Breast epithelium (tissue), 4 donors: ENCODE results near the gene ARID1B. TPM values are rescaled to one million over a fixed set of nuclear protein-coding genes. Genes with fewer than 3 reads are reported as not detected.

ENCODE experiments used
- DNase-seq, 2 donors: peaks; one replicate each; pipeline ENCODE4 v3.0.0-alpha.2; 2019; ENCODE audit warnings: low spot score in 2 of 2
- H3K27ac ChIP-seq, 2 donors: fragments of 200-600 bp; sonication (generic) in 1 of 2; one replicate each; pipeline ENCODE4 v1.5.1; 2016 to 2019; ENCODE audit warnings: mild to moderate bottlenecking in 1 of 2
- H3K27me3 ChIP-seq, 2 donors: fragments of 200-600 bp; sonication (generic) in 1 of 2; one replicate each; pipeline versions ENCODE4 v1.5.1 to v1.6.0; 2017 to 2019; ENCODE audit warnings: control low read depth in 1 of 2, mild to moderate bottlenecking in 1 of 2
- H3K36me3 ChIP-seq: fragments of 200-600 bp; one replicate; pipeline ENCODE4 v1.5.1; 2019
- H3K4me1 ChIP-seq, 2 donors: fragments of 200-600 bp; sonication (generic); one replicate each; pipeline ENCODE4 v1.5.1; 2016 to 2019; ENCODE audit warnings: control low read depth in 1 of 2
- H3K4me3 ChIP-seq, 3 donors: fragments of 200-600 bp; sonication (generic); 1 replicate in 2 of 3; 2 replicates in 1 of 3; pipeline ENCODE4 v1.5.1; 2016 to 2019; ENCODE audit warnings: mild to moderate bottlenecking in 3 of 3, moderate library complexity in 2 of 3
- H3K9me3 ChIP-seq, 2 donors: fragments of 200-600 bp; sonication (generic) in 1 of 2; one replicate each; pipeline ENCODE4 v1.5.1; 2016 to 2019; ENCODE audit warnings: control low read depth in 1 of 2
- POLR2A ChIP-seq: fragments of 450-650 bp; IDR thresholded peaks from one replicate; pipeline ENCODE4 v1.6.1; 2016; ENCODE audit warnings: antibody characterized with exemption, mild to moderate bottlenecking, moderate library complexity
- POLR2AphosphoS5 ChIP-seq, 3 donors: sonication (generic); formaldehyde crosslinking; IDR thresholded peaks; one replicate each; pipeline ENCODE4 v1.6.1; 2017; ENCODE audit warnings: antibody characterized with exemption in 3 of 3
- intact Hi-C: fragments of 100-400 bp; cut with DNase I; formaldehyde crosslinking; loops from one replicate; pipeline ENCODE4 v1.15.1; 2023; ENCODE audit warnings: low total_unique reads
- total RNA-seq, 3 donors: library from RNA; depleted of rRNA; stranded (reverse); fragments of >200 nt; gene quantifications; one replicate each; pipeline ENCODE4 v1.1.0, GENCODE V29; 2016
- TF ChIP-seq, protein P1 (sequence below), 3 donors: fragments of 450-650 bp; IDR thresholded peaks; one replicate each; pipeline ENCODE4 v1.5.1; 2016 to 2017; ENCODE audit warnings: antibody characterized with exemption in 3 of 3, mild to moderate bottlenecking in 3 of 3, moderate library complexity in 3 of 3

The ARID1B gene
- total RNA-seq, 3 donors from 2014 or later = 99.9 to 205 (median 131) TPM

DNA sequence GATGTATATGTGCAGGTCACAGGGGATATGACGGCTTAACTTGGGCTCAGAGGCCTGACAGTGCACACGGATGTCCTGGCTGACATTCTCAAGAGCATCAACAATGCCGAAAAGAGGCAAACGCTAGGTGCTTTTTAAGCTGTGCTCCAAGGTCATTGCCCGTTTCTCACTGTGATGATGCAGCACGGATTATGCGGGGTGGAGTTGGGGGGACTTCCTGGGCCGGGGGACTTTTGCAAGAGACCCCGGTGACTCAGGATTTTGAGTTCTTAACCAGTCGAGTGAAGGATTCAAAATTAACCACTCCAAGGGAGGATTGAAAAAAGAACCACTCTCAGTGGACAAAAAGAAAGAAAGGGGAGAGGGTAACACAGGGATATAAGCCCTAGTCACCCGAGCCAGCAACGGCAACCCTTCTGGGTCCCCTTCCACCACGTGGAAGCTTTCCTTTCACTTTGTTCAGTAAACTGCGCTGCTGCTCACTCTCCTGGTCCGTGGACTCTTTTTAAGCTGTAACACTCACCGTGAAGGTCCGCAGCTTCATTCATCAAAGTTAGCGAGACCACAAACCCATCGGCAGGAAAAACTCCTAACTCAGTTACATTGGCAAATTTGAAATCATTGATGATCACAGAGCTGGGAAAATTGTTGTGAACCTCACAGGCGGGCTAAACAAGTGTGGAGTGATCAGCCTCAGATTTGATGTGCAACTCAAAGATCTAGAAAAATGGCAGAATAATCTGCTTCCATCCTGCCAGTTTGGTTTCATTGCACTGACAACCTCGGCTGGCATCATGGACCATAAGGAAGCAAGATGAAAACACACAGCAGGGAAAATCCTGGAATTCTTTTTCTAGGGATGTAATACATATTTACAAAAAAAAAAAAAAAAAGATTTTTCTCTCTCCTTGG is 199.3 kb downstream of the ARID1B start:
- intact Hi-C loops = no loop called here
- Histone ChIP-seq H3K4me3 (peak overlapping the region; percentile 24 to 57 (median 27)), H3K4me1 (no peaks in the 10 kb centered on the region), H3K9me3 (no peaks in the 10 kb centered on the region), H3K27ac (peak overlapping the region; percentile 8 to 33), H3K27me3 (no peaks in the 10 kb centered on the region), H3K36me3 (no peaks in the 10 kb centered on the region)
- no peak for DNase-seq
- TF ChIP-seq POLR2AphosphoS5 (IDR thresholded peaks at IDR 0.05) (no peak), POLR2A (no peak)
- TF ChIP-seq, protein P1, sequence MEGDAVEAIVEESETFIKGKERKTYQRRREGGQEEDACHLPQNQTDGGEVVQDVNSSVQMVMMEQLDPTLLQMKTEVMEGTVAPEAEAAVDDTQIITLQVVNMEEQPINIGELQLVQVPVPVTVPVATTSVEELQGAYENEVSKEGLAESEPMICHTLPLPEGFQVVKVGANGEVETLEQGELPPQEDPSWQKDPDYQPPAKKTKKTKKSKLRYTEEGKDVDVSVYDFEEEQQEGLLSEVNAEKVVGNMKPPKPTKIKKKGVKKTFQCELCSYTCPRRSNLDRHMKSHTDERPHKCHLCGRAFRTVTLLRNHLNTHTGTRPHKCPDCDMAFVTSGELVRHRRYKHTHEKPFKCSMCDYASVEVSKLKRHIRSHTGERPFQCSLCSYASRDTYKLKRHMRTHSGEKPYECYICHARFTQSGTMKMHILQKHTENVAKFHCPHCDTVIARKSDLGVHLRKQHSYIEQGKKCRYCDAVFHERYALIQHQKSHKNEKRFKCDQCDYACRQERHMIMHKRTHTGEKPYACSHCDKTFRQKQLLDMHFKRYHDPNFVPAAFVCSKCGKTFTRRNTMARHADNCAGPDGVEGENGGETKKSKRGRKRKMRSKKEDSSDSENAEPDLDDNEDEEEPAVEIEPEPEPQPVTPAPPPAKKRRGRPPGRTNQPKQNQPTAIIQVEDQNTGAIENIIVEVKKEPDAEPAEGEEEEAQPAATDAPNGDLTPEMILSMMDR (IDR thresholded peaks at IDR 0.05) = no peak

DNA sequence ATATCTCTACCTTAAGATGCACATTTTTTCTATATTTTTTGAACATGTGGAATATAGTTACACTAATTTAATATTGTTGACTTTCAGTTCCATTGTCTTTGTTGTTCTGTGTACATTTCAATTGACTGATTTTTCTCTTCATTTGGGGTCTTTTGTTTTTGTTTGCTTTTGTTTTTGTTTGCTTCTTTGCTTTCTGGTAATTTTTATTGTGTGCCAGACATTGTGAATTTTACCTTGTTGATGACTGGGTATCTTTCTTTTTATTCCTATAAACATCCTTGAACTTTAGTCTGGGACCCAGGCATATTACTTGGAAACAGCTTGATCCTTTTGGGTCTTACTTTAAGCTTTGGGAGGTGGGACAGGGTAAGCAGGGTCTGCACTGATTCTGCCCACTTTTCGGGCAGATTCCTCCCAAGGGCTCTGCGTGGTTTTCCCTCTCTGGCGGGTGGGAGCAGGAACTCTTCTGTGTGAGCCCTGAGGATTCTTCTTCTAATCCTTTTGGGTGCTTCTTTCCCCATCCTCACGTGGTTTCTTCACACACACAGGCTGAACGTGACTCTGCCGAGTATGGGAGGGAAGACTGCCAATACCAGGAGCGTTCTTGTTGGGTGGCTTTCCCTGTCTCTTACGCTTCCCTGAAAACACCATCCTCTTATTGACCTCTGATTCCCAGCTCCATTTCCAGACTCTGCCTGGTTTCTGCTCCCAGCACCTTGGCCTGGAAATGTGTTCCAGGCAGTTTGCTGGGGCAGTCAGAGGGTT is 200.5 kb downstream of the ARID1B start:
- peak in 1 of 2 donors; percentile 67 for DNase-seq
- Histone ChIP-seq H3K27me3 (no peaks in the 10 kb centered on the region), H3K27ac (peak overlapping the region; percentile 33 to 63), H3K9me3 (no peaks in the 10 kb centered on the region), H3K36me3 (no peaks in the 10 kb centered on the region), H3K4me1 (no peaks in the 10 kb centered on the region), H3K4me3 (no peak overlapping the region)
- intact Hi-C loops = no loop called here
- TF ChIP-seq, protein P1 (IDR thresholded peaks at IDR 0.05) = no peak
- TF ChIP-seq POLR2AphosphoS5 (IDR thresholded peaks at IDR 0.05) (peak in 1 of 3 donors; percentile 62), POLR2A (no peak)

DNA sequence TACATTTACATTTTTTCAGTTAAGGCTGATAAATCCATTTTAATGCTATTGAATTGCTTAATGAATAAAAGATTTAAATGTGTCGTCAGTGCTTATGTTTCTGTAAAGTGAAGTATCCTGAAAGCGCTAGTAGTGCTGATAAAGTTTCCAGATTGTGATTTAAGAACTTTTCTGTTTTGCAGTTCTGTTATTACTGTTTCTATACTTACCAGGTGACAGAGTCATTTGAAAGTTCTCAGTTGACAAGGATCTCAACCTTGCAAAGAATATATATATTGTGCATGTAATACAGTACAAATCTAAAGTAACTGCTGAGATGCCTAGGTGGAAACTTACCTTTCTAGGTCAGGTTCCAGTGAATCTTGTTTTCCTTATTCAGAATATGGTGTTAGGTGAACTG is 201.8 kb downstream of the ARID1B start:
- TF ChIP-seq, protein P1 (IDR thresholded peaks at IDR 0.05) = no peak
- no peak for TF ChIP-seq POLR2A
- no peak for TF ChIP-seq POLR2AphosphoS5 (IDR thresholded peaks at IDR 0.05)
- intact Hi-C loops = no loop called here
- no peaks in the 10 kb centered on the region for H3K4me1 ChIP-seq
- H3K27ac ChIP-seq = no peak overlapping the region
- no peak overlapping the region for H3K4me3 ChIP-seq
- H3K36me3 ChIP-seq = no peaks in the 10 kb centered on the region
- no peaks in the 10 kb centered on the region for H3K9me3 ChIP-seq
- DNase-seq = no peak
- no peaks in the 10 kb centered on the region for H3K27me3 ChIP-seq

DNA sequence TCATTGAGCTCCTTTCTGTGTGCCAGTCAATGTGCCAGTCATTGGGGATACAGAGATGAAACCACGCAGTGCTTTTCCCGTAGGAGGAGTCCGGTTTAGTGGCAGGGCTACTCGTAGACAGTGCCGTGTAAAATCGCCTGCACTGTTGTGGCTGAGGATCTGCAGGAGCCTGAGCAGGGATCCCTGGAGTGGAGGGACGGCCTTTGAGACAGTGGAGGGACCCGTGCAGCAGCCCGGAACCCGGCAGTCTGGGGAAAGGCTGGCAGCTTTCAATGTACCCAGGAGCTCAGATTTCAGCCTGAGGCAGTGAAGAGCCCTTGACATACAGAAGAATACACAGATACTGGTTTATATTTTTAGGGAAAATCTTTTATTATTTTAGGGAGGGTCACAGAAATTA is 203.3 kb downstream of the ARID1B start:
- no peak for DNase-seq
- no peak overlapping the region for H3K4me3 ChIP-seq
- no peaks in the 10 kb centered on the region for H3K9me3 ChIP-seq
- H3K4me1 ChIP-seq = no peaks in the 10 kb centered on the region
- H3K36me3 ChIP-seq = no peaks in the 10 kb centered on the region
- intact Hi-C loops = no loop called here
- H3K27ac ChIP-seq = peak overlapping the region; percentile 30 to 32
- H3K27me3 ChIP-seq = no peaks in the 10 kb centered on the region
- TF ChIP-seq, protein P1 (IDR thresholded peaks at IDR 0.05) = no peak
- TF ChIP-seq POLR2AphosphoS5 (IDR thresholded peaks at IDR 0.05) (no peak), POLR2A (no peak)

DNA sequence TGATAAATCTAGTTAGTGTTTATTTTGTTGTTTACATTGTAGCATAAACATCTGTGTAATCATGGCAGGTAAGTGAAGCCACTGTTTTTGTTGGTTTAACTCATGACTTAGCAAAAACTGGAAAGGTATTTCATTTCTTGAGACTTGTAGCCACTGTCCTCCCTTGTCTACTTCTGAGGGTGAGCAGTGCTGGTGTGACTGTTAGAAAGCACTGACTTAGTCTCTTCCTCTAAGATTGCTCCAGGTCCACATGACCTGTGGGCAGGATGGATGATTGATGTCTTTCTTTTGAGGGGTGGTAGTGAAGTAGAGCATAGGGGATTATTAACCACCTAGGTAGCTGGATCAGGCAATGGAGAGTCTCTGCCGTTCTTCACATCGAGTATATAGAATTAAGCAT is 203.8 kb downstream of the ARID1B start:
- no peaks in the 10 kb centered on the region for H3K9me3 ChIP-seq
- DNase-seq = no peak
- intact Hi-C loops = no loop called here
- TF ChIP-seq POLR2A = no peak
- TF ChIP-seq, protein P1 (IDR thresholded peaks at IDR 0.05) = no peak
- H3K27ac ChIP-seq = peak overlapping the region; percentile 30 to 32
- no peak overlapping the region for H3K4me3 ChIP-seq
- no peaks in the 10 kb centered on the region for H3K27me3 ChIP-seq
- H3K4me1 ChIP-seq = no peaks in the 10 kb centered on the region
- H3K36me3 ChIP-seq = no peaks in the 10 kb centered on the region
